Mesendoderm (in vitro differentiated cells): ENCODE results near the gene ONECUT3.

Experiments
- DNase-seq: peaks from one replicate; pipeline ENCODE4 v3.0.0; 2013
- H2AK5ac ChIP-seq: 2 replicates; pipeline ENCODE4 v1.6.1; 2013; ENCODE audit warnings: low read length, inconsistent platforms
- H2BK120ac ChIP-seq: 2 replicates; pipeline ENCODE4 v1.6.1; 2013; ENCODE audit warnings: low read depth, mild to moderate bottlenecking, low read length, moderate library complexity, mixed read lengths
- H2BK15ac ChIP-seq: replicated peaks from 2 replicates; pipeline ENCODE4 v1.6.1; 2013; ENCODE audit warnings: low read depth, mild to moderate bottlenecking, moderate library complexity
- H2BK5ac ChIP-seq: 2 replicates; pipeline ENCODE4 v1.6.1; 2013; ENCODE audit warnings: low read length, inconsistent platforms
- H3K18ac ChIP-seq: 2 replicates; pipeline ENCODE4 v1.6.1; 2013; ENCODE audit warnings: mild to moderate bottlenecking, low read length, mixed read lengths
- H3K23ac ChIP-seq: one replicate; pipeline ENCODE4 v1.6.1; 2013; ENCODE audit warnings: low read length
- H3K27ac ChIP-seq: 2 replicates; pipeline ENCODE4 v1.5.1; 2013; ENCODE audit warnings: low read depth, mild to moderate bottlenecking, inconsistent platforms, low read length, moderate library complexity
- H3K27me3 ChIP-seq: 2 replicates; pipeline ENCODE4 v1.6.1; 2013; ENCODE audit warnings: low read length, control low read depth, mild to moderate bottlenecking, inconsistent platforms; ENCODE audit not compliant: insufficient read depth, poor library complexity
- H3K36me3 ChIP-seq: 2 replicates; pipeline ENCODE4 v1.6.1; 2013; ENCODE audit warnings: low read length, inconsistent platforms; ENCODE audit not compliant: control insufficient read depth, insufficient read depth
- H3K4ac ChIP-seq: one replicate; pipeline ENCODE4 v1.6.1; 2013; ENCODE audit warnings: low read depth, mild to moderate bottlenecking, low read length, moderate library complexity
- H3K4me1 ChIP-seq: 2 replicates; pipeline ENCODE4 v1.6.1; 2013; ENCODE audit warnings: low read depth, low read length, inconsistent platforms; ENCODE audit not compliant: control insufficient read depth
- H3K4me2 ChIP-seq: 2 replicates; pipeline ENCODE4 v1.6.1; 2013; ENCODE audit warnings: low read length
- H3K4me3 ChIP-seq: 2 replicates; pipeline ENCODE4 v1.5.1; 2013; ENCODE audit warnings: mild to moderate bottlenecking, low read length
- H3K56ac ChIP-seq: one replicate; pipeline ENCODE4 v1.6.1; 2013; ENCODE audit warnings: low read length
- H3K79me1 ChIP-seq: 2 replicates; pipeline ENCODE4 v1.6.1; 2013; ENCODE audit warnings: low read length, inconsistent platforms
- H3K79me2 ChIP-seq: 2 replicates; pipeline ENCODE4 v1.6.1; 2013; ENCODE audit warnings: mild to moderate bottlenecking, low read length; ENCODE audit not compliant: control insufficient read depth, insufficient read depth
- H3K9ac ChIP-seq: 2 replicates; pipeline ENCODE4 v1.6.1; 2013; ENCODE audit warnings: low read length, inconsistent platforms
- H4K5ac ChIP-seq: one replicate; pipeline ENCODE4 v1.6.1; 2013; ENCODE audit warnings: low read length
- H4K8ac ChIP-seq: one replicate; pipeline ENCODE4 v1.6.1; 2013; ENCODE audit warnings: low read depth, mild to moderate bottlenecking, control low read depth, low read length, moderate library complexity
- WGBS: extraction: QIAGEN DNeasy Blood & Tissue Kit; methylation state at CpG from one replicate; pipeline ENCODE4 v1.1.7; 2013; ENCODE audit warnings: low lambda C conversion rate, missing lambda C conversion rate; ENCODE audit not compliant: insufficient coverage; ENCODE audit errors: extremely low coverage; 5-methylcytosine and 5-hydroxymethylcytosine counted together

Gene ONECUT3

DNA sequence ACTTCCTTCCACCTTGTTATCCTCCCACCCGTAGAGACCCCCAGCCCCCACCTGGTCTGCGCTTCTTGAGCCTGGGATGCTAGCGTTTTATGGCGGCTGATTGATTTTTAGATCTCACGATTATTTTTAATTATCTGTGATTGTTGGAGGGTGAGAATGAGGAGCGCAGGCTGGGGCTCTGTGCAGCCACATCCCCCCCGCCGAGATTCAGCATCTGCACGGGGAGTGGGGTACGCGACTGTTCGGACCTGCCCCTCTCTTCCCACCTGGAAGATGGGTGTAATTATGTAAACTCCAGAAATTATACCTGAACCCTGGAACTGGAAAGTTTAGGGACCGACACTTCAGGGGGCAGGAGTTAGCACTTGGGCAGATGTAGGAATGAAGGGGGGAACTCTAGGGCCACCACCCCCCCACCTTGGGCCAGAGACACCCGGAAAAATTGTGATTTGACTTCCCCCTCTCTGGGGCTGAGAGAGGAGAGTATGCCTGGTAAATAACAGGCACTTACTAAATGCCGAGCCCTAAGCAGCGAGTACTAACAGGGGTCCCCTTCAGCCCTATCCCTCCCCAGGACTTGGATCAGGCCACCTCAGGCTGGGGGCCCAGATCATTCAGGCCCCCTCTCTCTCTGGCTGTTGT, 1.8 kb upstream of the ONECUT3 start:
- no peak overlapping the region for H3K4me2 ChIP-seq
- H3K18ac ChIP-seq = no peak overlapping the region
- no peak overlapping the region for H2AK5ac ChIP-seq
- no peaks in the 10 kb centered on the region for H3K79me1 ChIP-seq
- no peak overlapping the region for H3K23ac ChIP-seq
- no peak overlapping the region for H4K8ac ChIP-seq
- no peak for DNase-seq
- peaks cover 89% of the 10 kb centered on the region for H3K27me3 ChIP-seq
- H3K27ac ChIP-seq = no peak overlapping the region
- peaks cover 1% of the 10 kb centered on the region for H3K4me1 ChIP-seq
- no peaks in the 10 kb centered on the region for H3K79me2 ChIP-seq
- H3K9ac ChIP-seq = no peak overlapping the region
- no peak overlapping the region for H3K56ac ChIP-seq
- no peak overlapping the region for H4K5ac ChIP-seq
- no peak overlapping the region for H2BK5ac ChIP-seq
- no peak overlapping the region for H3K4me3 ChIP-seq
- H2BK15ac ChIP-seq = no peak overlapping the region
- no CpG with 5 or more reads among the region's 16 CpGs for WGBS
- H3K4ac ChIP-seq = no peak overlapping the region
- H2BK120ac ChIP-seq = no peak overlapping the region
- no peaks in the 10 kb centered on the region for H3K36me3 ChIP-seq

DNA sequence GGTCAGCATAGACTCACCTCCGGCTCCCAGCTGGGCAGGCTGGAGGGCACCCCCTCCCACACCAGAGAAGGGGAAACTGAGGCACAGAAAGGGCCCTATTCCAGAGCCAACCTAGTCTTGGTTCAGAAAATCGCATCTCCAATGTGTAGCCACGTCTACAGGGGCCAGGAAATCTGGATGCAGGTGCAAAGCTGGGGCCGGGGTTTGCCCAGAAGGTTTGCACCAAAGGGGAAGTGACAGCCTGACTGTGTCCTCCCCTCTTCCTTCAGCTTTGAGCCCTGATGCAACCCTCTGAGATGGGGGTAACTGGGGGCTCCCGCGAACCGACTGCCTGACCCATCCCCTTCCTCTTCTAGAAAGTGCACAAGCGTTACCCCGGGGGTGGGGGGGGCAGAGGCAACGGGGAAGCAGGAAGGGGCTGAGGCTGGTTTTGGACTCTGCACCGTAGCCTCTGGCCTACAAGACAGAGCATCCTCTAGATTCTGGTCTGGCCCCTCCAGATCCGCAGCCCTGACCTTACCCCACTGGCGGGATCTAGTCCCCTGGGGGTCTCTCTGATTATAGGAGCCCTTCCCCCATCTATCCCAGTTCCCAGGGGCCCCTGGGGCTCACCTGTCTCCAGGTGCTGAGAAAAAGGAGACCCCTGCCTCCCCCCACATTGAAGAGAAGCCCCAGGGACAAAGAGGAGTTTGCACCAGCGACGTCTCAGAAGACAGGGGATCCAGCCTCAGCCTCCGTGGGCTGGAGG, 1.1 kb upstream of the ONECUT3 start:
- Histone ChIP-seq H3K4me1 (peaks cover 1% of the 10 kb centered on the region), H3K56ac (no peak overlapping the region), H3K79me2 (no peaks in the 10 kb centered on the region), H2BK120ac (no peak overlapping the region), H3K4me3 (no peak overlapping the region), H3K18ac (no peak overlapping the region), H2BK5ac (no peak overlapping the region), H3K27ac (no peak overlapping the region), H3K27me3 (peaks cover 88% of the 10 kb centered on the region), H3K36me3 (no peaks in the 10 kb centered on the region), H3K4ac (no peak overlapping the region), H2BK15ac (no peak overlapping the region), H3K79me1 (no peaks in the 10 kb centered on the region), H3K9ac (no peak overlapping the region), H4K5ac (no peak overlapping the region), H3K23ac (no peak overlapping the region), H3K4me2 (no peak overlapping the region), H4K8ac (no peak overlapping the region), H2AK5ac (no peak overlapping the region)
- no CpG with 5 or more reads among the region's 16 CpGs for WGBS
- DNase-seq = no peak

DNA sequence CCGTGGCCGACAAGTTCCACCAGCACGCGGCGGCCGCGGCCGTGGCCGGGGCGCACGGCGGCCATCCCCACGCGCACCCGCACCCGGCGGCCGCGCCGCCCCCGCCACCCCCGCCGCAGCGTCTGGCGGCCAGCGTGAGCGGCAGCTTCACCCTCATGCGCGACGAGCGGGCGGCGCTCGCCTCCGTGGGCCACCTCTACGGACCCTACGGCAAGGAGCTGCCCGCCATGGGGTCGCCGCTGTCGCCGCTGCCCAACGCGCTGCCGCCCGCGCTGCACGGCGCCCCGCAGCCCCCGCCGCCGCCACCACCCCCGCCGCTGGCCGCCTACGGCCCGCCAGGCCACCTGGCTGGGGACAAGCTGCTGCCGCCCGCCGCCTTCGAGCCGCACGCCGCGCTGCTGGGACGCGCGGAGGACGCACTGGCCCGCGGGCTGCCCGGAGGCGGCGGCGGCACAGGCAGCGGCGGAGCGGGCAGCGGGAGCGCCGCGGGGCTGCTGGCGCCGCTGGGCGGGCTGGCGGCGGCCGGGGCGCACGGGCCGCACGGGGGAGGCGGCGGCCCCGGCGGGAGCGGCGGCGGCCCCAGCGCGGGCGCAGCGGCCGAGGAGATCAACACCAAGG, 821 bp downstream of the ONECUT3 start:
- no peak overlapping the region for H3K4me3 ChIP-seq
- H3K79me1 ChIP-seq = no peaks in the 10 kb centered on the region
- no peak overlapping the region for H2BK120ac ChIP-seq
- no peak overlapping the region for H3K56ac ChIP-seq
- H3K27ac ChIP-seq = no peak overlapping the region
- H3K23ac ChIP-seq = no peak overlapping the region
- H3K18ac ChIP-seq = no peak overlapping the region
- H4K8ac ChIP-seq = no peak overlapping the region
- no peak overlapping the region for H3K4me2 ChIP-seq
- H2BK15ac ChIP-seq = no peak overlapping the region
- H2AK5ac ChIP-seq = no peak overlapping the region
- no peak for DNase-seq
- H3K4ac ChIP-seq = no peak overlapping the region
- no peaks in the 10 kb centered on the region for H3K79me2 ChIP-seq
- no peak overlapping the region for H2BK5ac ChIP-seq
- no peaks in the 10 kb centered on the region for H3K4me1 ChIP-seq
- H3K9ac ChIP-seq = no peak overlapping the region
- no peak overlapping the region for H4K5ac ChIP-seq
- H3K36me3 ChIP-seq = no peaks in the 10 kb centered on the region
- H3K27me3 ChIP-seq = peaks cover 90% of the 10 kb centered on the region
- no CpG with 5 or more reads among the region's 105 CpGs for WGBS

DNA sequence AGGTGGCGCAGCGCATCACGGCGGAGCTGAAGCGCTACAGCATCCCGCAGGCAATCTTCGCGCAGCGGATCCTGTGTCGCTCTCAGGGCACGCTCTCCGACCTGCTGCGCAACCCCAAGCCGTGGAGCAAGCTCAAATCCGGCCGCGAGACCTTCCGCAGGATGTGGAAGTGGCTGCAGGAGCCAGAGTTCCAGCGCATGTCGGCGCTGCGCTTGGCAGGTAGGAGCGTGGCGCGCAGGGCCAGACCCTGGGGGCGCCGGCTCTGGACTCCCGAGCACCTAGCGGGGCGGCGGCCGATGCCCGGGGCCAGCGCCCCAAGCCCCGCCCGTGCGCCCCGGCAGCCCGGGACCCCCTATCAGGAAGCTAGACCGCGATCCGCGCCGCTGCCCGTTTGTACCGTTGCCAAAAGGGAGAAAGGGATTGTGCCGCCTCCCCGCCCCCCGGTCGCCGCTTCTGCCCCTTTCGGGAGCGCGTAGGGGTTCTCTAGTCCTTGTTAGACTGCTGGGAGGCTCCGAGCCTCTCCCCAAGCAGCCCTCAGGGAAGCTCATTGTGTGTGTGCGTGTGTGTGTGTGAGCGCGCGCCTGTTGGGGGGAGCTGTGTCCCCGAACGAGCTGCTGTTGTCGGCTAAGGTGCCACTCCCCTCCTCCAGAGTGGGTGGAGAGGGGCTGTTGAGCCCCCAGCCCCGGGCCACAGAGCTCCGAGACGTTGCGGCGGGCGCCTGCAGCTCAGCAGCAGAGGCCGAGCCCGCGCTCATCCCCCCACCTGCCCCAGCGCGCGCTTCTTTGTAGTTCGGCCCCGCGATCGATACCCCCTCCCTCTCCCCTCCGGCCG, 1.5 kb downstream of the ONECUT3 start:
- no peak overlapping the region for H3K56ac ChIP-seq
- no peak overlapping the region for H2AK5ac ChIP-seq
- no peak overlapping the region for H3K23ac ChIP-seq
- no peak overlapping the region for H2BK15ac ChIP-seq
- H4K8ac ChIP-seq = no peak overlapping the region
- H4K5ac ChIP-seq = no peak overlapping the region
- DNase-seq = no peak
- no peak overlapping the region for H2BK120ac ChIP-seq
- H3K4ac ChIP-seq = no peak overlapping the region
- H3K79me1 ChIP-seq = no peaks in the 10 kb centered on the region
- no peaks in the 10 kb centered on the region for H3K4me1 ChIP-seq
- no peak overlapping the region for H2BK5ac ChIP-seq
- H3K27me3 ChIP-seq = peaks cover 90% of the 10 kb centered on the region
- no peak overlapping the region for H3K18ac ChIP-seq
- no peak overlapping the region for H3K9ac ChIP-seq
- H3K27ac ChIP-seq = no peak overlapping the region
- no peak overlapping the region for H3K4me2 ChIP-seq
- no peak overlapping the region for H3K4me3 ChIP-seq
- WGBS = no CpG with 5 or more reads among the region's 80 CpGs
- no peaks in the 10 kb centered on the region for H3K36me3 ChIP-seq
- no peaks in the 10 kb centered on the region for H3K79me2 ChIP-seq

DNA sequence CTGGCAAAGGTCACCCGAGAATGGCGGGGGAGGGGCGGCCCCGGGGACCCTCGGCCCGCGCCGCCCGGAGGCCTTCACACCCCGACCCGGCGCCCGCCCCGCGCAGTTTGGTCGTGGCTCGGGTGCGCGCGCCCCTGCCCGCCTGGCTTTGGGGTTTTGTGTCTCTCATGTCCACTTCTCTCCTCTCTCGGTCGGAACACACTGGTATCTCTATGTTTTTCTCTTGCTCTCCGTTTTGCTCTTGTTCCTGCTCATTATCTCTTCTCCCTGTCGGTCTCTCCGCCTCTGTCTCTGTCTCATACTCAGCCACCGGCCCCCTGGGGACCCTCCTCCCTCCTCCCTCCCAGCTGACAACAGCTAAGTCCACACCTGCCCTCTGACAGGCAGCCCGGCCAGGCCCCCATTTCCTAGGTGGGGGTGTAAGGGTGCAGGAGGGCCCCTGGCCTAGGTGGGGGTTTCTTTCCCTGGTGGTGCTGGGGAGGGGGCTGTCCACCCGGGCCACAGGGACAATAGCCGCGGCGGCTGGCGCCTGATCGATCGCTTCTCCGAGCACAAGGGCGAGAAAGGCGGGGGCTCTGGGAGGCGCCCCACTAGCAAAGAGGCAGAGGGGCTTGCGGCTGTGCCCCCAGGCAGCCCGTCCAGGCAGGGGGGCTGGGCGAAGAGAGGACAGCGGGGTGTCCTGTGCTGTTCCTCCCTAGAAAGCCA, 2.3 kb downstream of the ONECUT3 start:
- H3K18ac ChIP-seq = no peak overlapping the region
- no peak overlapping the region for H3K4me2 ChIP-seq
- no peaks in the 10 kb centered on the region for H3K4me1 ChIP-seq
- DNase-seq = no peak
- H3K27ac ChIP-seq = no peak overlapping the region
- H3K36me3 ChIP-seq = no peaks in the 10 kb centered on the region
- no peak overlapping the region for H3K4me3 ChIP-seq
- H2BK5ac ChIP-seq = no peak overlapping the region
- WGBS = no CpG with 5 or more reads among the region's 43 CpGs
- no peak overlapping the region for H4K5ac ChIP-seq
- H3K79me1 ChIP-seq = no peaks in the 10 kb centered on the region
- no peak overlapping the region for H4K8ac ChIP-seq
- H2BK15ac ChIP-seq = no peak overlapping the region
- no peaks in the 10 kb centered on the region for H3K79me2 ChIP-seq
- no peak overlapping the region for H3K56ac ChIP-seq
- no peak overlapping the region for H2AK5ac ChIP-seq
- no peak overlapping the region for H3K9ac ChIP-seq
- peaks cover 90% of the 10 kb centered on the region for H3K27me3 ChIP-seq
- no peak overlapping the region for H2BK120ac ChIP-seq
- no peak overlapping the region for H3K23ac ChIP-seq
- H3K4ac ChIP-seq = no peak overlapping the region
